A549 (cell line): ENCODE data around the gene CARNS1. TPM values are rescaled to one million over a fixed set of nuclear protein-coding genes. Genes with fewer than 3 reads are reported as not detected.

Experiments
- ATAC-seq, 2 experiments: fragments of 200-7000 bp in 1 of 2; fragments of >200 bp in 1 of 2; cut with Nextera tagmentation in 1 of 2; cut with Tn5 transposase in 1 of 2; 3 replicates each; pipeline versions ENCODE4 v1.8.0 to v1.9.1; 2018 to 2020; ENCODE audit warnings: mild to moderate bottlenecking in 1 of 2, moderate library complexity in 1 of 2
- CTCF ChIA-PET: fragments of 300-600 bp; sonication (Branson Sonifier 250); formaldehyde crosslinking; extraction: SDS; loops from one replicate; lab custom pipeline; 2021; ENCODE audit warnings: antibody characterized with exemption, inconsistent platforms; lab: Yijun Ruan, JAX
- POLR2A ChIA-PET: fragments of 350-600 bp; formaldehyde crosslinking; extraction: SDS; loops from one replicate; lab custom pipeline; 2021; ENCODE audit warnings: antibody characterized with exemption, inconsistent platforms; lab: Yijun Ruan, JAX
- DNase-seq, 2 experiments: peaks; one replicate each; pipeline versions ENCODE4 v3.0.0 to v3.0.0-alpha.2; 2011 to 2016; ENCODE audit warnings: low read depth in 1 of 2, low spot score in 1 of 2
- FAIRE-seq: peaks from 2 replicates; lab custom pipeline; 2011; peaks lifted over from hg19 to GRCh38; lab: Jason Lieb, UNC
- H3K27ac ChIP-seq, 2 experiments: fragments of >200 bp; sonication (Bioruptor Twin); formaldehyde crosslinking; 3 replicates each; pipeline ENCODE4 v1.5.1; 2016 to 2017
- H3K4me1 ChIP-seq: fragments of >200 bp; sonication (Bioruptor Twin); formaldehyde crosslinking; 3 replicates; pipeline ENCODE4 v1.6.1; 2016
- H3K4me2 ChIP-seq: fragments of >200 bp; sonication (Bioruptor Twin); formaldehyde crosslinking; 3 replicates; pipeline ENCODE4 v1.6.1; 2016
- H3K4me3 ChIP-seq: fragments of >200 bp; sonication (Bioruptor Twin); formaldehyde crosslinking; 3 replicates; pipeline ENCODE4 v1.5.1; 2016
- H3K9me3 ChIP-seq: fragments of >200 bp; sonication (Bioruptor Twin); formaldehyde crosslinking; 3 replicates; pipeline ENCODE4 v1.6.1; 2016
- CEBPB ChIP-seq, 2 experiments: fragments of >200 bp in 1 of 2; sonication (Bioruptor Twin) in 1 of 2; formaldehyde crosslinking in 1 of 2; IDR thresholded peaks; 2 replicates each; pipeline ENCODE4 v1.6.1; 2012 to 2016
- CHD2 ChIP-seq: fragments of 150-350 bp; IDR thresholded peaks from 2 replicates; pipeline ENCODE4 v1.6.1; 2014; ENCODE audit warnings: low read length; ENCODE audit not compliant: partially characterized antibody
- CTCF ChIP-seq: fragments of >200 bp; sonication (Bioruptor Twin); formaldehyde crosslinking; IDR thresholded peaks from 3 replicates; pipeline ENCODE4 v1.5.1; 2016
- EHF ChIP-seq: fragments of 250-450 bp; sonication (Bioruptor Pico); IDR thresholded peaks from 2 replicates; pipeline ENCODE4 v1.5.0; 2020; ENCODE audit warnings: mild to moderate bottlenecking
- ELK1 ChIP-seq: fragments of 150-350 bp; IDR thresholded peaks from 2 replicates; pipeline ENCODE4 v1.6.1; 2014; ENCODE audit warnings: low read depth, mild to moderate bottlenecking, low read length
- ESRRA ChIP-seq: fragments of 150-350 bp; IDR thresholded peaks from 2 replicates; pipeline ENCODE4 v1.6.1; 2014; ENCODE audit warnings: mild to moderate bottlenecking, low read length, borderline replicate concordance
- FOSL2 ChIP-seq, 2 experiments: fragments of 450-650 bp in 1 of 2; fragments of >200 bp in 1 of 2; sonication (Bioruptor Twin) in 1 of 2; formaldehyde crosslinking; IDR thresholded peaks; 2 replicates each; pipeline versions ENCODE4 v1.5.0 to v1.6.1; 2016 to 2020; ENCODE audit warnings: mild to moderate bottlenecking in 1 of 2, moderate library complexity in 1 of 2
- HDAC2 ChIP-seq: fragments of 200-600 bp; sonication (generic); IDR thresholded peaks from 2 replicates; pipeline ENCODE4 v1.6.1; 2016
- HMGXB4 ChIP-seq: fragments of 250-450 bp; sonication (Bioruptor Pico); IDR thresholded peaks from 2 replicates; pipeline ENCODE4 v1.5.0; 2021; ENCODE audit warnings: mild to moderate bottlenecking, moderate library complexity, borderline replicate concordance
- JUNB ChIP-seq: fragments of >200 bp; sonication (Bioruptor Twin); formaldehyde crosslinking; IDR thresholded peaks from 2 replicates; pipeline ENCODE4 v1.6.1; 2016
- MAFK ChIP-seq: fragments of 450-650 bp; IDR thresholded peaks from 2 replicates; pipeline ENCODE4 v1.6.1; 2014; ENCODE audit not compliant: partially characterized antibody
- MYC ChIP-seq: IDR thresholded peaks from 2 replicates; pipeline ENCODE4 v1.6.1; 2012; ENCODE audit warnings: mild to moderate bottlenecking, inconsistent platforms, low read length, improper control_type of control experiment, borderline replicate concordance
- PBX3 ChIP-seq: IDR thresholded peaks from 2 replicates; pipeline ENCODE4 v1.6.1; 2012
- POLR2A ChIP-seq: IDR thresholded peaks from 2 replicates; pipeline ENCODE4 v1.6.1; 2012; ENCODE audit warnings: mild to moderate bottlenecking, low read length
- RARB ChIP-seq: fragments of 250-450 bp; sonication (Bioruptor Pico); IDR thresholded peaks from 2 replicates; pipeline ENCODE4 v1.8.0; 2021; ENCODE audit warnings: mild to moderate bottlenecking, moderate library complexity
- SMC3 ChIP-seq: fragments of >200 bp; sonication (Bioruptor Twin); formaldehyde crosslinking; IDR thresholded peaks from 3 replicates; pipeline ENCODE4 v1.6.1; 2018; ENCODE audit warnings: inconsistent platforms
- TFCP2L1 ChIP-seq: fragments of 250-450 bp; sonication (Bioruptor Pico); IDR thresholded peaks from 2 replicates; pipeline ENCODE4 v1.5.0; 2021; ENCODE audit warnings: mild to moderate bottlenecking
- USF2 ChIP-seq: fragments of 450-650 bp; IDR thresholded peaks from 2 replicates; pipeline ENCODE4 v1.6.1; 2014; ENCODE audit warnings: antibody characterized with exemption
- ZC3H11A ChIP-seq: fragments of 450-650 bp; IDR thresholded peaks from 2 replicates; pipeline ENCODE4 v1.6.1; 2014; ENCODE audit warnings: antibody characterized with exemption, mild to moderate bottlenecking
- ZFP36 ChIP-seq: fragments of 450-650 bp; IDR thresholded peaks from 2 replicates; pipeline ENCODE4 v1.6.1; 2014; ENCODE audit warnings: borderline replicate concordance; ENCODE audit not compliant: partially characterized antibody
- WGBS: methylation state at CpG from one replicate; pipeline ENCODE4 v1.1.6; 2017; ENCODE audit errors: missing lambda C conversion rate; 5-methylcytosine and 5-hydroxymethylcytosine counted together
- polyA plus RNA-seq, 4 experiments: library from polyadenylated mRNA; depleted of rRNA in 3 of 4; stranded (reverse); fragments of >200 nt; fragmentation: RNase III in 1 of 4; extraction: RNeasy Plus Mini Kit Qiagen cat#74134 plus additional on column Dnase treatment in 1 of 4; gene quantifications; 2 replicates in 3 of 4; 3 replicates in 1 of 4; pipeline ENCODE4 v1.2.3, GENCODE V29; 2011 to 2017

The CARNS1 gene
- polyA plus RNA-seq, 2 of the 4 experiments (the other 2 are of a cell fraction), result 0.08 to 0.10 TPM

- ChIA-PET CTCF (interaction anchor here (4.0 kb wide), 1 partner anchor 9 kb away, joined by 36 read pairs; the partner anchor contains the start of genes PPP1CA and TBC1D10C), POLR2A (interaction anchor here (0.7 kb wide), 1 partner anchor 9 kb away, joined by 3 read pairs; no protein-coding TSS in a partner anchor)
- H3K9me3 ChIP-seq, result no peaks in the 10 kb centered on the region
- no peak for ATAC-seq
- DNase-seq, result no peak
- peaks cover 23% of the 10 kb centered on the region for H3K4me1 ChIP-seq
- no peak for FAIRE-seq
- no peak for TF ChIP-seq EHF (CRISPR knock-in tag)
- TF ChIP-seq JUNB, result no peak
- no peak for TF ChIP-seq MYC
- TF ChIP-seq CEBPB (IDR thresholded peaks at IDR 0.05), result no peak
- TF ChIP-seq ESRRA, result no peak
- no peak for TF ChIP-seq ZC3H11A
- no peak for TF ChIP-seq TFCP2L1 (CRISPR knock-in tag)
- no peak for TF ChIP-seq HMGXB4 (CRISPR knock-in tag)
- no peak for TF ChIP-seq HDAC2
- TF ChIP-seq PBX3, result no peak
- no peak for TF ChIP-seq ZFP36
- no peak for TF ChIP-seq CTCF
- TF ChIP-seq RARB (CRISPR knock-in tag), result no peak
- no peak for TF ChIP-seq USF2
- TF ChIP-seq CHD2, result no peak
- TF ChIP-seq FOSL2 (IDR thresholded peaks at IDR 0.05), result no peak
- TF ChIP-seq FOSL2 (CRISPR knock-in tag; IDR thresholded peaks at IDR 0.05), result no peak
- no peak for TF ChIP-seq POLR2A
- TF ChIP-seq SMC3, result no peak
- no peak for TF ChIP-seq ELK1
- no peak overlapping the region for H3K4me2 ChIP-seq
- 63% methylated on average over 7 of the region's 7 CpGs for WGBS
- no peak overlapping the region for H3K27ac ChIP-seq
- H3K4me3 ChIP-seq, result no peak overlapping the region
Measured at GRCh38 chr11:67411785-67412152, 3.7 kb upstream of the CARNS1 start.

- H3K27ac ChIP-seq, result no peak overlapping the region
- CTCF ChIA-PET, result interaction anchor here (0.7 to 4.0 kb wide), 6 partner anchors 10 to 95 kb away, joined by 3 to 36 read pairs (median 6); partner anchors contain the start of genes PPP1CA and TBC1D10C
- no peaks in the 10 kb centered on the region for H3K9me3 ChIP-seq
- WGBS, result 56% methylated on average over 9 of the region's 9 CpGs
- no peak overlapping the region for H3K4me2 ChIP-seq
- no peak overlapping the region for H3K4me3 ChIP-seq
- TF ChIP-seq MAFK, result no peak
- TF ChIP-seq, all 56 proteins: peak for 0
- peaks cover 28% of the 10 kb centered on the region for H3K4me1 ChIP-seq
- POLR2A ChIA-PET, result no interaction called here
- no peak for ATAC-seq
- no peak for FAIRE-seq
- no peak for DNase-seq
Measured at GRCh38 chr11:67412495-67413179, 2.8 kb upstream of the CARNS1 start.
